Upper lobe of left lung (tissue), 4 donors: ENCODE results near the gene PLEKHG4B.

Source experiments
- EP300 ChIP-seq, 4 donors: sonication (generic); formaldehyde crosslinking; IDR thresholded peaks; one replicate each; pipeline ENCODE4 v1.5.1; 2017; ENCODE audit warnings: antibody characterized with exemption in 4 of 4, control low read depth in 2 of 4
- POLR2A ChIP-seq, 4 donors: fragments of 450-650 bp; IDR thresholded peaks; one replicate each; pipeline ENCODE4 v1.5.1; 2016 to 2017; ENCODE audit warnings: antibody characterized with exemption in 4 of 4, mild to moderate bottlenecking in 2 of 4
- POLR2AphosphoS5 ChIP-seq, 2 donors: sonication (generic); formaldehyde crosslinking; IDR thresholded peaks; one replicate each; pipeline ENCODE4 v1.5.1; 2017; ENCODE audit warnings: antibody characterized with exemption in 2 of 2
- TF ChIP-seq, protein P1 (sequence below), 6 experiments: fragments of 450-650 bp in 4 of 6; fragments of 200-600 bp in 2 of 6; sonication (generic) in 2 of 6; IDR thresholded peaks; one replicate each; pipeline ENCODE4 v1.5.1; 2016 to 2019; ENCODE audit warnings: antibody characterized with exemption in 6 of 6

DNA sequence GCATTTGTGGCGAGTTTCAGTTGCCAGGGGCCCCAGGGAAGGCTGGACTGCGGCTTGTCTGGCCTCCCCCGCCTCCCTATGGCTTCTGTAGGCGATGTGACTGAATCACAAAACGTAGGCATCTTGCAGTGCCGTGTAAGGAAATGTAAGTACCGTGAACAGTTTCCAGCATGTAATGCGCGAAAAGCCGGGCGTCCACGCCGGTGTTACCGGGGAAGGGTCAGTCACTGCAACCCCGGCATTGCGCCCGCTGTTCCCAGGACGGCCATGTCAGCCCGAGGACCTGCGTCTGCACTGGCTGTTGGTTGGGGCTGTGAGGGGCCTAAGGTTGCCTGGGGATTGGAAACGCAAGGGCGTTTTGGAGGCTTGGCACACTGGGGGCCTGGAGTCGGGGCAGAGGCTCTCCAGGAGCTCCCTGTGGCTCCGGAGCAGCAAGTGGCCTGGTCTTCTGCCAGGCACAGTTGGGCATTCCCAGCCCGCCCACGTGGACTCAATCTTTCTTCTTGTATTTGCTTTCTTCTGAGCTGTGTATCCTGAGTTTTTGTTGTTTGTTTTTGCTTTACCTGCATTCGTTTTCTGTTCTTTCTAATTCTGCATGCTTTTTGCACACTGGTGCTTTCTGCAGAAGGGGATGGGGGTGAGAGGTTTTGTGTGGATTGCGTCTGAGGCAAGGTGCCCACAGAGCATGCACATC is 36.9 kb upstream of the PLEKHG4B start:
- TF ChIP-seq, protein P1, sequence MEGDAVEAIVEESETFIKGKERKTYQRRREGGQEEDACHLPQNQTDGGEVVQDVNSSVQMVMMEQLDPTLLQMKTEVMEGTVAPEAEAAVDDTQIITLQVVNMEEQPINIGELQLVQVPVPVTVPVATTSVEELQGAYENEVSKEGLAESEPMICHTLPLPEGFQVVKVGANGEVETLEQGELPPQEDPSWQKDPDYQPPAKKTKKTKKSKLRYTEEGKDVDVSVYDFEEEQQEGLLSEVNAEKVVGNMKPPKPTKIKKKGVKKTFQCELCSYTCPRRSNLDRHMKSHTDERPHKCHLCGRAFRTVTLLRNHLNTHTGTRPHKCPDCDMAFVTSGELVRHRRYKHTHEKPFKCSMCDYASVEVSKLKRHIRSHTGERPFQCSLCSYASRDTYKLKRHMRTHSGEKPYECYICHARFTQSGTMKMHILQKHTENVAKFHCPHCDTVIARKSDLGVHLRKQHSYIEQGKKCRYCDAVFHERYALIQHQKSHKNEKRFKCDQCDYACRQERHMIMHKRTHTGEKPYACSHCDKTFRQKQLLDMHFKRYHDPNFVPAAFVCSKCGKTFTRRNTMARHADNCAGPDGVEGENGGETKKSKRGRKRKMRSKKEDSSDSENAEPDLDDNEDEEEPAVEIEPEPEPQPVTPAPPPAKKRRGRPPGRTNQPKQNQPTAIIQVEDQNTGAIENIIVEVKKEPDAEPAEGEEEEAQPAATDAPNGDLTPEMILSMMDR (IDR thresholded peaks at IDR 0.05) = no peak
- TF ChIP-seq POLR2A (IDR thresholded peaks at IDR 0.05) (no peak), POLR2AphosphoS5 (IDR thresholded peaks at IDR 0.05) (no peak), EP300 (IDR thresholded peaks at IDR 0.05) (no peak)
